ENCODE data around the gene CNTNAP5. TPM values are rescaled to one million over a fixed set of nuclear protein-coding genes. Genes with fewer than 3 reads are reported as not detected.

CNTNAP5 gene
- total and polyA plus RNA-seq, 9 of the 15 experiments (the other 6 are each of a cell fraction or from before 2014, with no cell fraction given): not detected

GRCh38 chr2:124920448-124920847 lies 895.4 kb downstream of the CNTNAP5 start (continued):
- no peak for TF ChIP-seq GTF2B (IDR thresholded peaks at IDR 0.05; ENCODE audit: extremely low read depth, insufficient read length)

GRCh38 chr2:124921191-124921590 lies 896.1 kb downstream of the CNTNAP5 start:
- H3K79me2 ChIP-seq (ENCODE audit: control insufficient read depth, insufficient read depth, low read length): no peaks in the 10 kb centered on the region
- FAIRE-seq (no peak), DNase-seq (ENCODE audit: extremely low read depth in 1 of 4, low spot score in 3 of 4) (no peak), ATAC-seq (no peak)
- no peak overlapping the region for H3K4me2 ChIP-seq (ENCODE audit: insufficient read depth, low read length)
- in situ Hi-C loops (cut with MboI): no loop called here
- no peak overlapping the region for H3K9ac ChIP-seq (ENCODE audit: insufficient read depth in 1 of 2, low read depth in 2 of 2, low read length in 2 of 2)
- no peaks in the 10 kb centered on the region for H3K27me3 ChIP-seq (ENCODE audit: control insufficient read depth in 2 of 2, insufficient read depth in 2 of 2, low read length in 2 of 2)
- POLR2A ChIA-PET: no interaction called here
- H3K4me3 ChIP-seq: no peak overlapping the region
- CTCF ChIA-PET (ENCODE audit: low intra/inter-chr PET ratio): no interaction called here
- H4K20me1 ChIP-seq (replicated peaks; ENCODE audit: control insufficient read depth, insufficient read depth, low read length): no peaks in the 10 kb centered on the region
- no peaks in the 10 kb centered on the region for H3K36me3 ChIP-seq (ENCODE audit: control insufficient read depth, insufficient read depth, low read length)
- H3K4me1 ChIP-seq (replicated peaks in 1 of 2; ENCODE audit: control insufficient read depth in 2 of 2, insufficient read depth in 2 of 2, low read length in 2 of 2): no peaks in the 10 kb centered on the region
- no peaks in the 10 kb centered on the region; the same call in 1 of the 2 replicates for H3K9me3 ChIP-seq (replicated peaks; ENCODE audit: control insufficient read depth, insufficient read depth, low read depth, low read length)
- no peak overlapping the region for H2AFZ ChIP-seq (ENCODE audit: low read depth, low read length)
- intact Hi-C loops (cut with micrococcal nuclease): no loop called here
- H3K27ac ChIP-seq (ENCODE audit: extremely low read depth, low read depth, low read length): no peak overlapping the region
- no peaks in the 10 kb centered on the region for H3K9me1 ChIP-seq (ENCODE audit: control insufficient read depth, insufficient read depth, low read length)
- 0% methylated on average over 5 of the region's 5 CpGs for WGBS (ENCODE audit: insufficient coverage, low coverage, missing lambda C conversion rate)
- no TSS peak for BruUV-seq (replicated peaks)
- TF ChIP-seq MAFK (IDR thresholded peaks at IDR 0.05; ENCODE audit: low read length) (no peak), ZNF512 (tag; IDR thresholded peaks at IDR 0.05) (no peak), ZNF785 (CRISPR knock-in tag; IDR thresholded peaks at IDR 0.05) (no peak), ZNF12 (CRISPR knock-in tag; IDR thresholded peaks at IDR 0.05) (no peak), POLR2A (conservative IDR thresholded peaks at IDR 0.05) (no peak), TAF9B (IDR thresholded peaks at IDR 0.05; ENCODE audit: partially characterized antibody) (no peak), ZNF384 (IDR thresholded peaks at IDR 0.05; ENCODE audit: low read depth, low read length) (no peak), BRF1 (IDR thresholded peaks at IDR 0.05; ENCODE audit: borderline replicate concordance, extremely low read depth, insufficient read length) (no peak), NFE2 (IDR thresholded peaks at IDR 0.05; ENCODE audit: low read depth) (no peak), NR0B1 (IDR thresholded peaks at IDR 0.05; ENCODE audit: partially characterized antibody) (no peak), ZNF699 (CRISPR knock-in tag; IDR thresholded peaks at IDR 0.05; ENCODE audit: insufficient replicate concordance) (no peak), ZNF57 (CRISPR knock-in tag; IDR thresholded peaks at IDR 0.05) (no peak), ELF1 (tag; IDR thresholded peaks at IDR 0.05) (no peak), ZNF551 (CRISPR knock-in tag; IDR thresholded peaks at IDR 0.05) (no peak), MAX (CRISPR knock-in tag; IDR thresholded peaks at IDR 0.05) (no peak), CLOCK (CRISPR knock-in tag; IDR thresholded peaks at IDR 0.05; ENCODE audit: borderline replicate concordance) (no peak)

Data from K562 (cell line).